ENCODE measurements around the gene GOLGA7B.

The GOLGA7B gene

DNA sequence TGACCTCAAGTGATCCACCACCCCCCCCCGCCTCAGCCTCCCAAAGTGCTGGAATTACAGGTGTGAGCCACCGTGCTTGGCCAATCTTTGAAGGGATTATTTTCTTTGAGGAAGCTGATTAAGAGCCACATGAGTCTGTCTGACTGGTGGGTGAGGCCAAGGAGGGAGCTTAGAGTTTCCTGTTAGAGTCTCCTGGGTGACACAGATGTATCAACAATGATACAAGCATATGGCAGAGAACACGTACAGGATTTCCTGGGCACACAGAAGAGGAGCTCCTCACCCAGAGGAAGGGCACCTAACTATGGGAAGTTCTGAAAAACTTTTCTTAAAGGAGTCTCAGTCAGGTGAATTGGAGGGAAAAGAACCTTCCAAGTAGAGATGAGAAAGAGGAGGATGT, 69.4 kb downstream of the GOLGA7B start:
- TF ChIP-seq, protein P1, sequence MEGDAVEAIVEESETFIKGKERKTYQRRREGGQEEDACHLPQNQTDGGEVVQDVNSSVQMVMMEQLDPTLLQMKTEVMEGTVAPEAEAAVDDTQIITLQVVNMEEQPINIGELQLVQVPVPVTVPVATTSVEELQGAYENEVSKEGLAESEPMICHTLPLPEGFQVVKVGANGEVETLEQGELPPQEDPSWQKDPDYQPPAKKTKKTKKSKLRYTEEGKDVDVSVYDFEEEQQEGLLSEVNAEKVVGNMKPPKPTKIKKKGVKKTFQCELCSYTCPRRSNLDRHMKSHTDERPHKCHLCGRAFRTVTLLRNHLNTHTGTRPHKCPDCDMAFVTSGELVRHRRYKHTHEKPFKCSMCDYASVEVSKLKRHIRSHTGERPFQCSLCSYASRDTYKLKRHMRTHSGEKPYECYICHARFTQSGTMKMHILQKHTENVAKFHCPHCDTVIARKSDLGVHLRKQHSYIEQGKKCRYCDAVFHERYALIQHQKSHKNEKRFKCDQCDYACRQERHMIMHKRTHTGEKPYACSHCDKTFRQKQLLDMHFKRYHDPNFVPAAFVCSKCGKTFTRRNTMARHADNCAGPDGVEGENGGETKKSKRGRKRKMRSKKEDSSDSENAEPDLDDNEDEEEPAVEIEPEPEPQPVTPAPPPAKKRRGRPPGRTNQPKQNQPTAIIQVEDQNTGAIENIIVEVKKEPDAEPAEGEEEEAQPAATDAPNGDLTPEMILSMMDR (IDR thresholded peaks at IDR 0.05; ENCODE audit: extremely low read depth, insufficient read depth, missing control alignments) = no peak
- in situ Hi-C loops (cut with MboI; ENCODE audit: low pct_unique_long_range_greater_than_20kb, low sequenced_read_pairs, unreplicated experiment) = loop anchor here (10.0 to 25.0 kb wide), 2 partner anchors 126 to 393 kb away; no protein-coding TSS in a partner anchor
- DNase-seq (ENCODE audit: low spot score) = no peak

DNA sequence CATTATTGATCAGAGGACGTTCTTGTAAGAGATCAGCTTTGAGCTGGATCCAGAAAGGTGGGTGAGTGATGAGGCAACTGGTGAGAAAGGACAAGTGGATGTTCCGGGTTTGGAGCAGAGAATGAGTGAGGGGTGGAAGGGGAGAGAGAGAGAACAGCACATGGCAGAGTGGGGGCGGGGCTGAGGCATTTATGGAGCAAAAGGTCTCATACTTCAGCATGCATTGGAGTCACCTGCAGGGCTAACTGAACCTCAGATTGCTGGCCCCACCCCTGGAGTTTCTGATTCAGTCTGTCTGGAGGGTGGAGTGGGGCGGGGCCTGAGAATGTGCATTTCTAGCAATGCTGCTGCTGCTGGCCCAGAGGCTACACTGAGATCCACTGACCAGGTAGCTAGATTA, 71.2 kb downstream of the GOLGA7B start:
- in situ Hi-C loops (cut with MboI; ENCODE audit: low pct_unique_long_range_greater_than_20kb, low sequenced_read_pairs, unreplicated experiment) = loop anchor here (25.0 kb wide), 1 partner anchor 391 kb away; no protein-coding TSS in a partner anchor
- no peak for DNase-seq (ENCODE audit: low spot score)
- TF ChIP-seq, protein P1 (IDR thresholded peaks at IDR 0.05; ENCODE audit: extremely low read depth, insufficient read depth, missing control alignments) = no peak
